B cell (primary cell): ENCODE measurements around the gene TOMM22.

Source experiments
- CTCF ChIP-seq: fragments of 200-600 bp; IDR thresholded peaks from one replicate; pipeline ENCODE4 v1.8.0; 2022; ENCODE audit warnings: antibody characterized with exemption, mild to moderate bottlenecking
- EZH2 ChIP-seq: IDR thresholded peaks from 2 replicates; pipeline ENCODE4 v1.6.1; 2012; ENCODE audit warnings: borderline replicate concordance, low read depth, mild to moderate bottlenecking, moderate library complexity, low read length; ENCODE audit not compliant: insufficient read depth, poor library complexity, severe bottlenecking

GRCh38 chr22:38725900-38726655 is 44.3 kb downstream of the TOMM22 start:
- no peak for TF ChIP-seq CTCF
- TF ChIP-seq EZH2: no peak
